Loucy (cell line): ENCODE results near the gene CCDC137.

Experiments used
- H2AFZ ChIP-seq: fragments of 200-600 bp; sonication (generic); 2 replicates; pipeline ENCODE4 v1.6.0; 2016; ENCODE audit warnings: antibody characterized with exemption, mild to moderate bottlenecking, low read length, moderate library complexity
- H3F3A ChIP-seq: fragments of 200-600 bp; 2 replicates; pipeline ENCODE4 v1.6.0; 2016; ENCODE audit warnings: antibody characterized with exemption, low read depth, mild to moderate bottlenecking
- H3K27me3 ChIP-seq: fragments of 200-600 bp; sonication (generic); 2 replicates; pipeline ENCODE4 v1.6.1; 2014; ENCODE audit warnings: low read length, mild to moderate bottlenecking; ENCODE audit not compliant: insufficient read depth, poor library complexity, severe bottlenecking
- H3K36me3 ChIP-seq: fragments of 200-600 bp; sonication (generic); 2 replicates; pipeline ENCODE4 v1.6.1; 2016; ENCODE audit warnings: low read length; ENCODE audit not compliant: insufficient read depth
- H3K4me1 ChIP-seq: fragments of 200-600 bp; sonication (generic); 2 replicates; pipeline ENCODE4 v1.5.1; 2014; ENCODE audit warnings: low read length, mild to moderate bottlenecking; ENCODE audit not compliant: insufficient read depth, poor library complexity, severe bottlenecking
- H3K4me2 ChIP-seq: fragments of 200-600 bp; sonication (generic); 2 replicates; pipeline ENCODE4 v1.6.0; 2014; ENCODE audit warnings: antibody characterized with exemption, low read length, low read depth, mild to moderate bottlenecking; ENCODE audit not compliant: poor library complexity, severe bottlenecking
- H3K4me3 ChIP-seq: fragments of 200-600 bp; sonication (generic); 2 replicates; pipeline ENCODE4 v1.5.1; 2014; ENCODE audit warnings: low read length, mild to moderate bottlenecking, mixed read lengths; ENCODE audit not compliant: poor library complexity, severe bottlenecking
- H3K79me2 ChIP-seq: fragments of 200-600 bp; sonication (generic); 2 replicates; pipeline ENCODE4 v1.6.1; 2014; ENCODE audit warnings: low read length; ENCODE audit not compliant: insufficient read depth
- H3K9ac ChIP-seq: fragments of 200-600 bp; sonication (generic); 2 replicates; pipeline ENCODE4 v1.6.0; 2014; ENCODE audit warnings: mild to moderate bottlenecking, low read depth, low read length, moderate library complexity; ENCODE audit not compliant: poor library complexity, severe bottlenecking
- H3K9me2 ChIP-seq: fragments of 200-600 bp; sonication (generic); replicated peaks from 2 replicates; pipeline ENCODE4 v1.6.1; 2016; ENCODE audit warnings: low read depth, low read length, mixed read lengths
- H3K9me3 ChIP-seq: fragments of 200-600 bp; sonication (generic); 2 replicates; pipeline ENCODE4 v1.6.1; 2014; ENCODE audit warnings: mild to moderate bottlenecking, antibody characterized with exemption, low read length, low read depth; ENCODE audit not compliant: insufficient read depth
- H4K20me1 ChIP-seq: fragments of 200-600 bp; sonication (generic); 2 replicates; pipeline ENCODE4 v1.6.0; 2014; ENCODE audit warnings: antibody characterized with exemption, low read length, mild to moderate bottlenecking; ENCODE audit not compliant: insufficient read depth, poor library complexity, severe bottlenecking
- EZH2phosphoT487 ChIP-seq: fragments of 200-600 bp; IDR thresholded peaks from 2 replicates; pipeline ENCODE4 v1.6.1; 2018; ENCODE audit warnings: antibody characterized with exemption, mild to moderate bottlenecking, moderate library complexity, borderline replicate concordance
- TF ChIP-seq, protein P1 (sequence below): fragments of 200-600 bp; sonication (generic); conservative IDR thresholded peaks from 2 replicates; pipeline ENCODE4 v1.5.1; 2014; ENCODE audit warnings: mild to moderate bottlenecking, antibody characterized with exemption, low read length

CCDC137 gene

DNA sequence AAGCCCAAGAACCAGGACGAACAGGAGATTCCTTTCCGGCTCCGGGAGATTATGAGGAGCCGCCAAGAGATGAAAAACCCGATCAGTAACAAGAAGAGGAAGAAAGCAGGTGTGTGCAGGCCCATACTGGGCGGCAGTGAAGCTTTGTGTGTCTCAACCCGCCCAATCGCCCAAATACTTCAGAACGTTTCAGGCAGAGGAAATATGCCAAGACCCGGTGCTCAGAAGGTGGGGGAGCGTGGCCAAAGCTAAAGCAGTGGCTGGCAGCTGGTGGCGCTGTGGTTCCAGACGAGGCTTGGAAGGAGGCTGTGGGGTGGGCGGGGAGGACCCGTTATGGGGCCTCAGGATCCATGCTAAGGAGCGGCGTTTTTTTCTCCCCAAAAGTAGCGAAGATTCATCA, 1.2 kb downstream of the CCDC137 start:
- peak overlapping the region; percentile 90 for H3K4me2 ChIP-seq
- peaks cover 12% of the 10 kb centered on the region; the same call in 1 of the 2 replicates for H3K36me3 ChIP-seq
- no peak for TF ChIP-seq EZH2phosphoT487
- TF ChIP-seq, protein P1, sequence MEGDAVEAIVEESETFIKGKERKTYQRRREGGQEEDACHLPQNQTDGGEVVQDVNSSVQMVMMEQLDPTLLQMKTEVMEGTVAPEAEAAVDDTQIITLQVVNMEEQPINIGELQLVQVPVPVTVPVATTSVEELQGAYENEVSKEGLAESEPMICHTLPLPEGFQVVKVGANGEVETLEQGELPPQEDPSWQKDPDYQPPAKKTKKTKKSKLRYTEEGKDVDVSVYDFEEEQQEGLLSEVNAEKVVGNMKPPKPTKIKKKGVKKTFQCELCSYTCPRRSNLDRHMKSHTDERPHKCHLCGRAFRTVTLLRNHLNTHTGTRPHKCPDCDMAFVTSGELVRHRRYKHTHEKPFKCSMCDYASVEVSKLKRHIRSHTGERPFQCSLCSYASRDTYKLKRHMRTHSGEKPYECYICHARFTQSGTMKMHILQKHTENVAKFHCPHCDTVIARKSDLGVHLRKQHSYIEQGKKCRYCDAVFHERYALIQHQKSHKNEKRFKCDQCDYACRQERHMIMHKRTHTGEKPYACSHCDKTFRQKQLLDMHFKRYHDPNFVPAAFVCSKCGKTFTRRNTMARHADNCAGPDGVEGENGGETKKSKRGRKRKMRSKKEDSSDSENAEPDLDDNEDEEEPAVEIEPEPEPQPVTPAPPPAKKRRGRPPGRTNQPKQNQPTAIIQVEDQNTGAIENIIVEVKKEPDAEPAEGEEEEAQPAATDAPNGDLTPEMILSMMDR, result peak; percentile 72
- no peaks in the 10 kb centered on the region for H3K9me3 ChIP-seq
- H2AFZ ChIP-seq, result no peak overlapping the region
- peaks cover 37% of the 10 kb centered on the region for H3K4me1 ChIP-seq
- H3K4me3 ChIP-seq, result peak overlapping the region; percentile 98
- H3K79me2 ChIP-seq, result peaks cover 62% of the 10 kb centered on the region
- peaks cover 18% of the 10 kb centered on the region for H4K20me1 ChIP-seq
- H3K9me2 ChIP-seq, result no peaks in the 10 kb centered on the region
- H3K9ac ChIP-seq, result peak overlapping the region; percentile 99
- peaks cover 8% of the 10 kb centered on the region for H3F3A ChIP-seq
- no peaks in the 10 kb centered on the region for H3K27me3 ChIP-seq

GRCh38 chr17:81672504-81672903, 6.0 kb downstream of the CCDC137 start:
- Histone ChIP-seq H4K20me1 (peaks cover 17% of the 10 kb centered on the region), H3K9me2 (no peaks in the 10 kb centered on the region), H3K27me3 (no peaks in the 10 kb centered on the region), H3K4me2 (no peak overlapping the region), H3K36me3 (peaks cover 20% of the 10 kb centered on the region; the same call in 1 of the 2 replicates), H3K4me3 (no peak overlapping the region), H3K4me1 (peaks cover 11% of the 10 kb centered on the region), H3K9me3 (no peaks in the 10 kb centered on the region), H3F3A (no peaks in the 10 kb centered on the region), H3K79me2 (peaks cover 31% of the 10 kb centered on the region), H2AFZ (no peak overlapping the region), H3K9ac (no peak overlapping the region)
- TF ChIP-seq, protein P1, result no peak
- TF ChIP-seq EZH2phosphoT487, result no peak

DNA sequence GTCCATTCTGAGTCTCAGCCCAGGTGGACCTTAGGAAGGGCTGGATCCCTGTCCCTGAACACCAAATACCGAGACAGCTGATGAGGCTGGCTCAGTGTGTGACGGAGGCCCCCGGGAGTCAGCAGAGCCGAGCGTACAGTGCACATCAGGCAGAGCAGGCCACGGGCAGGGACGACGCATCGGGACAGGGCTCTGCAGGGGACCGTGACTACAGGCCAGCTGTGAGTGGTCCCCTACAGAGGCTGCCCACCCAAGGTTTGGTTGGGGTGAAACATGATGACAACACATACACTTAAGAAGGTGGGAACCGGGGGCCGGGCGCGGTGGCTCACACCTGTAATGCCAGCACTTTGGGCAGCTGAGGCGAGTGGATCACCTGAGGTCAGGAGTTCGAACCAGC, 6.4 kb downstream of the CCDC137 start:
- Histone ChIP-seq H4K20me1 (peaks cover 17% of the 10 kb centered on the region), H3K9me3 (no peaks in the 10 kb centered on the region), H3K4me3 (no peak overlapping the region), H3F3A (no peaks in the 10 kb centered on the region), H3K4me1 (peaks cover 7% of the 10 kb centered on the region), H3K27me3 (no peaks in the 10 kb centered on the region), H3K9me2 (no peaks in the 10 kb centered on the region), H3K36me3 (peaks cover 20% of the 10 kb centered on the region; the same call in 1 of the 2 replicates), H3K9ac (no peak overlapping the region), H3K4me2 (no peak overlapping the region), H2AFZ (no peak overlapping the region), H3K79me2 (peaks cover 26% of the 10 kb centered on the region)
- TF ChIP-seq EZH2phosphoT487, result no peak
- TF ChIP-seq, protein P1, result no peak
